Cardiac muscle cell (in vitro differentiated cells and primary cell): ENCODE results near the gene TP63. TPM values are rescaled to one million over a fixed set of nuclear protein-coding genes. Genes with fewer than 3 reads are reported as not detected.
A peak's percentile ranks its signal among the peaks of the same experiment; 100 is the strongest.

Source experiments
- DNase-seq, 2 donors: peaks; one replicate each; pipeline versions ENCODE4 v3.0.0 to v3.0.0-alpha.2; 2010 to 2017; ENCODE audit warnings: low read depth in 1 of 2, low spot score in 1 of 2
- H3K27ac ChIP-seq: fragments of 200-600 bp; sonication (generic); 2 replicates; pipeline ENCODE4 v1.5.1; 2016
- H3K27me3 ChIP-seq: fragments of 200-600 bp; sonication (generic); 2 replicates; pipeline ENCODE4 v1.6.0; 2016; ENCODE audit warnings: control low read depth
- H3K36me3 ChIP-seq: fragments of 200-600 bp; sonication (generic); 2 replicates; pipeline ENCODE4 v1.5.1; 2016; ENCODE audit warnings: control low read depth
- H3K4me1 ChIP-seq: fragments of 200-600 bp; sonication (generic); 2 replicates; pipeline ENCODE4 v1.8.1; 2017; ENCODE audit warnings: low read depth, mild to moderate bottlenecking, mixed run types
- H3K4me3 ChIP-seq: fragments of 200-600 bp; sonication (generic); 2 replicates; pipeline ENCODE4 v1.5.1; 2016; ENCODE audit warnings: mild to moderate bottlenecking
- H3K9me3 ChIP-seq: fragments of 200-600 bp; sonication (generic); 2 replicates; pipeline ENCODE4 v1.5.1; 2017; ENCODE audit warnings: low read depth, mild to moderate bottlenecking, control low read depth
- polyA plus RNA-seq: library from polyadenylated mRNA; unstranded; fragments of >200 nt; fragmentation: Nextera tagmentation; extraction: Ambion mirVana; gene quantifications from 2 replicates; pipeline ENCODE4 v1.2.1, GENCODE V29; 2016
- total RNA-seq: library from RNA; depleted of rRNA; stranded (reverse); fragments of >200 nt; gene quantifications from 2 replicates; pipeline ENCODE4 v1.2.3, GENCODE V29; 2016
- TF ChIP-seq, protein P1 (sequence below): IDR thresholded peaks from 2 replicates; pipeline ENCODE4 v1.5.1; 2012; ENCODE audit warnings: low read depth, mild to moderate bottlenecking, low read length

TP63 gene
- total and polyA plus RNA-seq, 2 experiments from 2014 or later: not detected

DNA sequence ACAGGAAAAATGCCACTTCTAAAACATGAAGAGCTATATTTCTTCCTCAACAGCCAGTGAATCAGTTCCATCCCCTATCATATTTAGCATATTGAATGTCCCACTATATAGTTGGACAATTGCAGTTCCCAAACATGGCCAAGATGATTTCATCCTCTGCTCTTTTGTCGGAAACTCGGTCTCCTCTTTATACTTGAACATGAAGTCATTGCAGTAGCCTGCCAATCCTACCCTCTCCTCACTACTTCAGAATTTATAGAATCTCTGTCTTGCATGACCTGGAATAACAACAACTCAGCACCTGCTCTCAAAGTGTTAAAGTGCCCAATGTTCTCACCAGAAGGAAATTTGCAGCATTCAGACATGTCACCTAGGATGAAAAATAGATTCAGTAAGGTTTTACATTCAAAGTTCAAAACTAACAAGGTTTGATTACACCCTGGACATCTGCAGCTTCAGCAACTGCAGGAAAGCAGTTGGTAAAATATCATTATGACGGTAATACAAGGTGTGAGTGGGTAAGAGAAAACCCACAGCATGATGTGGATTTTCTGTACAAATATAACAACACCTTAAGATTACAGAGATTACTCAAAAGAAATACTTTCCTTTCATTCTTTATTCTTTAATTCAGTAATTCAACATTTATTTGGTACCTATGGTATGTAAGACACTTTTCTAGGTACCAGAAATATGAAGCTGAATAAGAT lies 52.5 kb downstream of the TP63 start:
- H3K4me1 ChIP-seq: no peaks in the 10 kb centered on the region
- H3K4me3 ChIP-seq: no peak overlapping the region
- no peaks in the 10 kb centered on the region for H3K9me3 ChIP-seq
- H3K36me3 ChIP-seq: no peaks in the 10 kb centered on the region
- TF ChIP-seq, protein P1, sequence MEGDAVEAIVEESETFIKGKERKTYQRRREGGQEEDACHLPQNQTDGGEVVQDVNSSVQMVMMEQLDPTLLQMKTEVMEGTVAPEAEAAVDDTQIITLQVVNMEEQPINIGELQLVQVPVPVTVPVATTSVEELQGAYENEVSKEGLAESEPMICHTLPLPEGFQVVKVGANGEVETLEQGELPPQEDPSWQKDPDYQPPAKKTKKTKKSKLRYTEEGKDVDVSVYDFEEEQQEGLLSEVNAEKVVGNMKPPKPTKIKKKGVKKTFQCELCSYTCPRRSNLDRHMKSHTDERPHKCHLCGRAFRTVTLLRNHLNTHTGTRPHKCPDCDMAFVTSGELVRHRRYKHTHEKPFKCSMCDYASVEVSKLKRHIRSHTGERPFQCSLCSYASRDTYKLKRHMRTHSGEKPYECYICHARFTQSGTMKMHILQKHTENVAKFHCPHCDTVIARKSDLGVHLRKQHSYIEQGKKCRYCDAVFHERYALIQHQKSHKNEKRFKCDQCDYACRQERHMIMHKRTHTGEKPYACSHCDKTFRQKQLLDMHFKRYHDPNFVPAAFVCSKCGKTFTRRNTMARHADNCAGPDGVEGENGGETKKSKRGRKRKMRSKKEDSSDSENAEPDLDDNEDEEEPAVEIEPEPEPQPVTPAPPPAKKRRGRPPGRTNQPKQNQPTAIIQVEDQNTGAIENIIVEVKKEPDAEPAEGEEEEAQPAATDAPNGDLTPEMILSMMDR: no peak
- no peak for DNase-seq
- H3K27me3 ChIP-seq: no peaks in the 10 kb centered on the region
- no peak overlapping the region for H3K27ac ChIP-seq

DNA sequence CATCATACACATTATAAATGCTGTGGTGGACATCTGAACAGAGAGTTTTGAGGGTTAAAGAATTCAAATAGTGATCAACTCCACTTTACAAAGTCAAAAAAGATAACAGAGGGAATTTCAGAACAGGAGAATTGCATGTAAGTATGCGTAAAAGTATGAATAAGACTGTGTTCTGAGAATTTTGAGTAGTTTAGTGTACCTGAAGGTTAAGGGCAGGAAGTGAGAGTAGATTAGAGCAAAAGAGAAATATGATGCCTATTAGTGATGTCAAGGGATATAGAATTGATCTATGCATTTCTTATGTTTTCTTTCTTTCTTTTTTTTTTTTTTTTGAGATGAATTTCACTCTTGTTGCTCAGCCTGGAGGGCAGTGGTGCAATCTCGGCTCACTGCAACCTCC lies 53.1 kb downstream of the TP63 start:
- H3K4me3 ChIP-seq: no peak overlapping the region
- no peaks in the 10 kb centered on the region for H3K4me1 ChIP-seq
- no peaks in the 10 kb centered on the region for H3K36me3 ChIP-seq
- DNase-seq: no peak
- no peaks in the 10 kb centered on the region for H3K9me3 ChIP-seq
- H3K27ac ChIP-seq: no peak overlapping the region
- TF ChIP-seq, protein P1: no peak
- H3K27me3 ChIP-seq: no peaks in the 10 kb centered on the region

DNA sequence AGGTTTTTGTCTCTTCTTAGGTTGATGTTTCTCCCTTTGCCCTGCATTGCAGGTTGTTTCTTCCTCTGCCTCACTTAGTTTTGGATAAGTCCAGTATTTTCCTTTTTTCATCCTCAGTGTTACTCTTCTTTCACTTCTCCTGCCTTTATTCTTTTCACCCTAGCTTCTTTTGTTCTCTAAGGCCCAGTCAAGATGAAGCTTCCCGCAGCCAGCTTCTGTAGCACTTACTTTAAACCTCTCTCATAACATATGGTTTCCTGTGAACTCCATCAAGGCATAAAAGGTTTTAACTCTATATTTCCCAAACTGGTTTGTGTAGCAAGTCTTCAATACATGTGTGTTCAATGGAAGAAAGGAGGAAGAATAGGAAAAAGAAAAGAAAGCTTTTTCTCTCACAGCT lies 54.1 kb downstream of the TP63 start:
- Histone ChIP-seq H3K9me3 (no peaks in the 10 kb centered on the region), H3K4me3 (no peak overlapping the region), H3K27me3 (no peaks in the 10 kb centered on the region), H3K27ac (no peak overlapping the region), H3K36me3 (no peaks in the 10 kb centered on the region), H3K4me1 (no peaks in the 10 kb centered on the region)
- no peak for DNase-seq
- TF ChIP-seq, protein P1: no peak

DNA sequence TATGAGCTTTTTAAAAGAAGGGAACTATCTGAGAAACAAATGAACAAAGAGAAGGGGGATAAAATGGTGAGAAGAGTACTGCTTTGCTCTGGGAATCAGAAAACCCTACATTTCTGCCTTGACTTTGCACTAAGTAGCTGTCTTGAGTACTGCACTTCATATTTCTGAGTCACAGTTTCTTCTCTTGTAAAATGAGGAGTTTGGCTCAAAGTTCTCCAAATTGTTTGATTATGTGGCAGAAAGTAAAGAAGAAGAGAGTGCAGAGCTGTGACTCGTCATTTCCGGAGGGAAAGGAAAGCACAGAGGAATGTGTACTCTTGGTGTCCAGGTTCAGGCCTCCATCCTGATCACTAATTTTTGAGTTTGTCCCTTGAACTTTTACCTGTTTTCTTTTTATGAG lies 54.7 kb downstream of the TP63 start:
- H3K36me3 ChIP-seq: no peaks in the 10 kb centered on the region
- TF ChIP-seq, protein P1: no peak
- no peak overlapping the region for H3K27ac ChIP-seq
- H3K4me3 ChIP-seq: no peak overlapping the region
- no peaks in the 10 kb centered on the region for H3K9me3 ChIP-seq
- no peaks in the 10 kb centered on the region for H3K27me3 ChIP-seq
- H3K4me1 ChIP-seq: no peaks in the 10 kb centered on the region
- peak in 1 of 2 donors; percentile 64 for DNase-seq

- Histone ChIP-seq H3K9me3 (no peaks in the 10 kb centered on the region), H3K4me1 (no peaks in the 10 kb centered on the region), H3K36me3 (no peaks in the 10 kb centered on the region), H3K27ac (no peak overlapping the region), H3K27me3 (no peaks in the 10 kb centered on the region), H3K4me3 (no peak overlapping the region)
- no peak for DNase-seq
- TF ChIP-seq, protein P1: no peak
These were observed 56.3 kb downstream of the TP63 start for GRCh38 chr3:189687475-189687874.
